ENCODE results near the gene KLF8. TPM values are rescaled to one million over a fixed set of nuclear protein-coding genes. Genes with fewer than 3 reads are reported as not detected.

The KLF8 gene
- total and polyA plus RNA-seq, 2 experiments from 2014 or later, result 2.7 to 11.5 TPM

DNA sequence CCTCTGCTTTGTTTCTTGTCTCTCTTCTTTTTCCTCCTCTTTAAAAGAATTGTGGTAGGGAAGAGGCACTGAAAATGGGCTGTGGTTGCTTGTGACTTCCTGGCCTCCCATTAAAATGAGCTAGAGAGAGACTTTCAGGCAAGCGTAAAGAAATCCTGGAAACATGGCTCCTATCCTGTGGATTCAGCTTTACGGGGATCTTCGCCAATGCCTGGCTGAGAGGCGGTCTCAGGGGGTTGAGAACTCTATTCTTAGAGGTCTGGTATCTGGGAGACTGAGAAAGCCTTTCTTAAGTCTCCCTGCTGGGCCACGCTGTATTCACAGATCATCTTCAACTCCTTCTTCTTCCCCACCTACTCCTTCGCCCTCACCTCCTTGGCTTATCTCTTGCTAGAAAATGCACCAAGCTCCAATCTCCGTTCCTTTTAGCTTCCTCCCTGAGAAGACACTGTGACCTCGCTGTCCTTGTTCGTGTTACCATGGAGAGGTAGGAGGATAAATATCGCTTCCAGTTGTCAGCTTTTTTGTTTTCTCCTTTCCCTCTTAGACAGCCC, 542 bp upstream of the KLF8 start:
- Mint-ChIP-seq H3K27me3 (ENCODE audit: insufficient read depth, low read depth, poor library complexity) (no peaks in the 10 kb centered on the region), H3K4me1 (peaks cover 23% of the 10 kb centered on the region), H3K27ac (peak overlapping the region; percentile 80), H3K4me3 (peak overlapping the region; percentile 82), H3K9me3 (no peaks in the 10 kb centered on the region), H3K36me3 (ENCODE audit: low read depth) (no peaks in the 10 kb centered on the region)
- ATAC-seq (peak; percentile 36), DNase-seq (ENCODE audit: low spot score) (peak; percentile 37)
- Histone ChIP-seq H3K4me2 (peak overlapping the region; percentile 87), H3K4me3 (peak overlapping the region; percentile 75), H3K79me2 (replicated peaks; ENCODE audit: insufficient read depth) (no peaks in the 10 kb centered on the region), H3K36me3 (ENCODE audit: insufficient read depth) (no peaks in the 10 kb centered on the region), H3F3A (replicated peaks; ENCODE audit: low read depth) (no peaks in the 10 kb centered on the region), H2AFZ (peak overlapping the region; percentile 90), H3K27ac (ENCODE audit: low read depth) (peak overlapping the region; percentile 66; the same call in 1 of the 2 replicates), H4K20me1 (replicated peaks; ENCODE audit: insufficient read depth) (no peaks in the 10 kb centered on the region), H3K9me2 (ENCODE audit: insufficient read depth) (no peaks in the 10 kb centered on the region), H3K27me3 (ENCODE audit: insufficient read depth) (no peaks in the 10 kb centered on the region), H3K4me1 (ENCODE audit: insufficient read depth) (peaks cover 11% of the 10 kb centered on the region; the same call in 1 of the 2 replicates)
- TF ChIP-seq, protein P1, sequence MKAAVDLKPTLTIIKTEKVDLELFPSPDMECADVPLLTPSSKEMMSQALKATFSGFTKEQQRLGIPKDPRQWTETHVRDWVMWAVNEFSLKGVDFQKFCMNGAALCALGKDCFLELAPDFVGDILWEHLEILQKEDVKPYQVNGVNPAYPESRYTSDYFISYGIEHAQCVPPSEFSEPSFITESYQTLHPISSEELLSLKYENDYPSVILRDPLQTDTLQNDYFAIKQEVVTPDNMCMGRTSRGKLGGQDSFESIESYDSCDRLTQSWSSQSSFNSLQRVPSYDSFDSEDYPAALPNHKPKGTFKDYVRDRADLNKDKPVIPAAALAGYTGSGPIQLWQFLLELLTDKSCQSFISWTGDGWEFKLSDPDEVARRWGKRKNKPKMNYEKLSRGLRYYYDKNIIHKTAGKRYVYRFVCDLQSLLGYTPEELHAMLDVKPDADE (IDR thresholded peaks at IDR 0.05), result no peak
- TF ChIP-seq POLR2AphosphoS5 (IDR thresholded peaks at IDR 0.05; ENCODE audit: low read depth) (no peak), NANOG (IDR thresholded peaks at IDR 0.05; ENCODE audit: borderline replicate concordance) (no peak), ZNF331 (CRISPR knock-in tag; IDR thresholded peaks at IDR 0.05; ENCODE audit: low read depth) (no peak), ZNF114 (CRISPR knock-in tag; IDR thresholded peaks at IDR 0.05) (no peak), JUNB (IDR thresholded peaks at IDR 0.05; ENCODE audit: unreplicated experiment) (no peak), STAT1 (IDR thresholded peaks at IDR 0.05; ENCODE audit: unreplicated experiment) (no peak), CREB1 (CRISPR knock-in tag; IDR thresholded peaks at IDR 0.05; ENCODE audit: low read depth) (no peak), EZH2 (IDR thresholded peaks at IDR 0.05; ENCODE audit: low read depth, unreplicated experiment) (no peak)
- TF ChIP-seq, protein P2, sequence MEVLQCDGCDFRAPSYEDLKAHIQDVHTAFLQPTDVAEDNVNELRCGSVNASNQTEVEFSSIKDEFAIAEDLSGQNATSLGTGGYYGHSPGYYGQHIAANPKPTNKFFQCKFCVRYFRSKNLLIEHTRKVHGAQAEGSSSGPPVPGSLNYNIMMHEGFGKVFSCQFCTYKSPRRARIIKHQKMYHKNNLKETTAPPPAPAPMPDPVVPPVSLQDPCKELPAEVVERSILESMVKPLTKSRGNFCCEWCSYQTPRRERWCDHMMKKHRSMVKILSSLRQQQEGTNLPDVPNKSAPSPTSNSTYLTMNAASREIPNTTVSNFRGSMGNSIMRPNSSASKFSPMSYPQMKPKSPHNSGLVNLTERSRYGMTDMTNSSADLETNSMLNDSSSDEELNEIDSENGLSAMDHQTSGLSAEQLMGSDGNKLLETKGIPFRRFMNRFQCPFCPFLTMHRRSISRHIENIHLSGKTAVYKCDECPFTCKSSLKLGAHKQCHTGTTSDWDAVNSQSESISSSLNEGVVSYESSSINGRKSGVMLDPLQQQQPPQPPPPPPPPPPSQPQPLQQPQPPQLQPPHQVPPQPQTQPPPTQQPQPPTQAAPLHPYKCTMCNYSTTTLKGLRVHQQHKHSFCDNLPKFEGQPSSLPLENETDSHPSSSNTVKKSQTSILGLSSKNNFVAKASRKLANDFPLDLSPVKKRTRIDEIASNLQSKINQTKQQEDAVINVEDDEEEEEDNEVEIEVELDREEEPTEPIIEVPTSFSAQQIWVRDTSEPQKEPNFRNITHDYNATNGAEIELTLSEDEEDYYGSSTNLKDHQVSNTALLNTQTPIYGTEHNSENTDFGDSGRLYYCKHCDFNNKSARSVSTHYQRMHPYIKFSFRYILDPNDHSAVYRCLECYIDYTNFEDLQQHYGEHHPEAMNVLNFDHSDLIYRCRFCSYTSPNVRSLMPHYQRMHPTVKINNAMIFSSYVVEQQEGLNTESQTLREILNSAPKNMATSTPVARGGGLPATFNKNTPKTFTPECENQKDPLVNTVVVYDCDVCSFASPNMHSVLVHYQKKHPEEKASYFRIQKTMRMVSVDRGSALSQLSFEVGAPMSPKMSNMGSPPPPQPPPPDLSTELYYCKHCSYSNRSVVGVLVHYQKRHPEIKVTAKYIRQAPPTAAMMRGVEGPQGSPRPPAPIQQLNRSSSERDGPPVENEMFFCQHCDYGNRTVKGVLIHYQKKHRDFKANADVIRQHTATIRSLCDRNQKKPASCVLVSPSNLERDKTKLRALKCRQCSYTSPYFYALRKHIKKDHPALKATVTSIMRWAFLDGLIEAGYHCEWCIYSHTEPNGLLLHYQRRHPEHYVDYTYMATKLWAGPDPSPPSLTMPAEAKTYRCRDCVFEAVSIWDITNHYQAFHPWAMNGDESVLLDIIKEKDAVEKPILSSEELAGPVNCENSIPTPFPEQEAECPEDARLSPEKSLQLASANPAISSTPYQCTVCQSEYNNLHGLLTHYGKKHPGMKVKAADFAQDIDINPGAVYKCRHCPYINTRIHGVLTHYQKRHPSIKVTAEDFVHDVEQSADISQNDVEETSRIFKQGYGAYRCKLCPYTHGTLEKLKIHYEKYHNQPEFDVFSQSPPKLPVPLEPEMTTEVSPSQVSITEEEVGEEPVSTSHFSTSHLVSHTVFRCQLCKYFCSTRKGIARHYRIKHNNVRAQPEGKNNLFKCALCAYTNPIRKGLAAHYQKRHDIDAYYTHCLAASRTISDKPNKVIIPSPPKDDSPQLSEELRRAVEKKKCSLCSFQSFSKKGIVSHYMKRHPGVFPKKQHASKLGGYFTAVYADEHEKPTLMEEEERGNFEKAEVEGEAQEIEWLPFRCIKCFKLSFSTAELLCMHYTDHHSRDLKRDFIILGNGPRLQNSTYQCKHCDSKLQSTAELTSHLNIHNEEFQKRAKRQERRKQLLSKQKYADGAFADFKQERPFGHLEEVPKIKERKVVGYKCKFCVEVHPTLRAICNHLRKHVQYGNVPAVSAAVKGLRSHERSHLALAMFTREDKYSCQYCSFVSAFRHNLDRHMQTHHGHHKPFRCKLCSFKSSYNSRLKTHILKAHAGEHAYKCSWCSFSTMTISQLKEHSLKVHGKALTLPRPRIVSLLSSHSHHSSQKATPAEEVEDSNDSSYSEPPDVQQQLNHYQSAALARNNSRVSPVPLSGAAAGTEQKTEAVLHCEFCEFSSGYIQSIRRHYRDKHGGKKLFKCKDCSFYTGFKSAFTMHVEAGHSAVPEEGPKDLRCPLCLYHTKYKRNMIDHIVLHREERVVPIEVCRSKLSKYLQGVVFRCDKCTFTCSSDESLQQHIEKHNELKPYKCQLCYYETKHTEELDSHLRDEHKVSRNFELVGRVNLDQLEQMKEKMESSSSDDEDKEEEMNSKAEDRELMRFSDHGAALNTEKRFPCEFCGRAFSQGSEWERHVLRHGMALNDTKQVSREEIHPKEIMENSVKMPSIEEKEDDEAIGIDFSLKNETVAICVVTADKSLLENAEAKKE (CRISPR knock-in tag; IDR thresholded peaks at IDR 0.05), result no peak

Measured in GM23338 (cell line).